HG02759 (cell line): ENCODE data around the gene TTLL9.

Experiments
- ATAC-seq: cut with Tn5 transposase; IDR thresholded peaks from one replicate; pipeline ENCODE4 v1.9.1; 2021; ENCODE audit warnings: mild to moderate bottlenecking, moderate library complexity; ENCODE audit not compliant: unreplicated experiment

TTLL9 gene

GRCh38 chr20:31836853-31837608 lies 33.4 kb upstream of the TTLL9 start:
- no peak for ATAC-seq

GRCh38 chr20:31837896-31838397 lies 32.5 kb upstream of the TTLL9 start:
- no peak for ATAC-seq

GRCh38 chr20:31838646-31839292 lies 31.7 kb upstream of the TTLL9 start:
- ATAC-seq, result no peak

- no peak for ATAC-seq
These were observed 30.5 kb upstream of the TTLL9 start for GRCh38 chr20:31839782-31840487.

GRCh38 chr20:31840906-31841816 lies 29.3 kb upstream of the TTLL9 start:
- ATAC-seq, result no peak

- ATAC-seq, result no peak
These were observed 28.5 kb upstream of the TTLL9 start for GRCh38 chr20:31841928-31842327.

GRCh38 chr20:31842471-31843157 lies 27.8 kb upstream of the TTLL9 start:
- no peak for ATAC-seq

GRCh38 chr20:31843288-31843687 lies 27.1 kb upstream of the TTLL9 start:
- ATAC-seq, result no peak

- no peak for ATAC-seq
These were observed 26.6 kb upstream of the TTLL9 start for GRCh38 chr20:31843881-31844280.

GRCh38 chr20:31844737-31845299 lies 25.6 kb upstream of the TTLL9 start:
- no peak for ATAC-seq

- no peak for ATAC-seq
These were observed 25.1 kb upstream of the TTLL9 start, which contains the start of gene FOXS1 for GRCh38 chr20:31845300-31845863. FOXS1 (minus strand) TSS chr20:31845604; CDS start chr20:31845542, 62 bp downstream.

- ATAC-seq, result no peak
These were observed 23.7 kb upstream of the TTLL9 start for GRCh38 chr20:31846793-31847138.

GRCh38 chr20:31848088-31848999 lies 22.1 kb upstream of the TTLL9 start:
- ATAC-seq, result no peak

GRCh38 chr20:31849306-31849930 lies 21.0 kb upstream of the TTLL9 start:
- ATAC-seq, result no peak

- ATAC-seq, result no peak
These were observed 19.0 kb upstream of the TTLL9 start for GRCh38 chr20:31851240-31851955.

- ATAC-seq, result no peak
These were observed 17.0 kb upstream of the TTLL9 start for GRCh38 chr20:31853481-31853880.

GRCh38 chr20:31856516-31856915 lies 13.9 kb upstream of the TTLL9 start:
- no peak for ATAC-seq
